GM19099 (cell line): ENCODE measurements around the gene CHMP3.

Experiments used
- POLR2A ChIP-seq: IDR thresholded peaks from 3 replicates; pipeline ENCODE4 v1.6.1; 2011; ENCODE audit warnings: low read depth; ENCODE audit not compliant: insufficient read length; ENCODE audit errors: extremely low read depth

CHMP3 gene

DNA sequence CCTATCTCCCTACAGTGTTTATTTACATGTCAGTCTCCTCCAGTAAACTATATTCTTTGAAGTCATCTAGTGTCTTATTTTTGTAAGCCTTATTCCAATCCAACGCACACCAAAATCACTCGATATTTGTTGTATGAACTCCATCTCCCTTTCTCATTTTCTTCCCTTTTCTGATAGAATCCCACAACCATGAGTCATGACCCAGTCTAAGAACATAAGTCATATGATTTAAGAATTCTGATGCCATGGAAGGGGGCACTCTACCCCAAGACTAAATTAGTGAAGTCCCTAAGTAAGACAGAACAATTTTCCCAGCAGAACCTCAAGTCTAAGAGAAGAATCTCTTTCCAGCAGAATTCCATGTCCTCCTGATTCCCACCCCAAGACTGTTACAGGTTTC, 5.4 kb downstream of the CHMP3 start:
- no peak for TF ChIP-seq POLR2A

DNA sequence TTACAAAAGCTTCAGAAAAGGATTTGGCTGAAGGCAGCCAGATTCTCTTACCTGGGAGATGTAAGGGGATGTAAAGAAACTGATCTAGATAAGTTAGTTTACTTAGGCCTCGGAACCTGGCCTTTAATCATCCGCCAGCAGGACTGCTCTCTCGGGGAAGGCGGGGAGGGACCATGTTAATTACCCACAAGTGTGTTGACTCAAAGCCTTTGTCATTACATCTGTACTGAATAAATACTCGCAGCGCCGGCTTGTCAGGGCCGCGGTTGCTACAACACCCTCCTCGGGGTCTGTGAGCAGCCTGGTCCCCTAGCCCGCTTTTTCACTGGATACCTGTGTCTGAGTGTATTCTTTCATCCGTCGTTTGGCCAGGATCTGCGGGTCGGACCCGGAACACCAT, 6.7 kb downstream of the CHMP3 start:
- TF ChIP-seq POLR2A = no peak

- no peak for TF ChIP-seq POLR2A
Observed at GRCh38 chr2:86552889-86553288, 10.4 kb downstream of the CHMP3 start.

GRCh38 chr2:86543793-86544192, 19.4 kb downstream of the CHMP3 start:
- TF ChIP-seq POLR2A = no peak

- TF ChIP-seq POLR2A = no peak
Observed at GRCh38 chr2:86543335-86543734, 19.9 kb downstream of the CHMP3 start.

GRCh38 chr2:86542814-86543213, 20.4 kb downstream of the CHMP3 start:
- no peak for TF ChIP-seq POLR2A

GRCh38 chr2:86541334-86541733, 21.9 kb downstream of the CHMP3 start:
- no peak for TF ChIP-seq POLR2A

DNA sequence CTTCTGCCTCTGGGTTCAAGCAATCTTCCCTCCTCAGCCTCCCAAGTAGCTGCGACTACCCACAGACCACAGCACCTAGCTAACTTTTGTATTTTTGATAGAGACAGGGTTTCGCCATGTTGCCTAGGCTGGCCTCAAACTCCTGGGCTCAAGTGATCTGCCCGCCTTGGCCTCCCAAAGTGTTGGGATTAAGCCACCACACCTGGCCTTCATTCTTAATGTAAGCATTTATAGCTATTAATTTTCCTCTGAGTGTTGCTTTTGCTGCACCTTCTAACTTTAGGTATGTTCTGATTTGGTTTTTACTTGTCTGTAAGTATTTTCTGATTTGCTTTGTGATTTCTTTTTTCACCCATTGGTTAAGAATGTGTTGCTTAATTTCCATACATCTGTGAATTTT, 29.7 kb downstream of the CHMP3 start:
- no peak for TF ChIP-seq POLR2A

GRCh38 chr2:86525421-86526340, 37.6 kb downstream of the CHMP3 start:
- no peak for TF ChIP-seq POLR2A

GRCh38 chr2:86523491-86523890, 39.8 kb downstream of the CHMP3 start:
- no peak for TF ChIP-seq POLR2A

DNA sequence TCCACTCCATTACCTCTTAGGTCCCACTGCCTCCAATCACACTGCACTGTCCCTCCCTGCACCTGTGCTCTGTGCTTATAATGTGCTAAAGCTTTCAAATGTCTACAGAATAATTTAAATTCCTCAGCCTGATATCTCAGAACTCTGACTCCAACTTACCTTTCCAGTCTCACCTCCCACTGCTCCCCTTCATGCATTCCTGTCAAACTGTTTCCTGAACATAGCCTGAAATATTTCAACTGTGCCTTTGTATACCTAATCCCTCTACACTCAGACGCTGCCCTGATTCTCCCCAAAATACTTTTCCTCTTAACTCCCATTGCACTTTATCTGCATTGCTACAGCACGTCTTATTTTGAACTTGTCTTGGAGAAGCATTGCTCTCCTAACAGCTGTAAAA, 40.5 kb downstream of the CHMP3 start:
- TF ChIP-seq POLR2A = no peak

- TF ChIP-seq POLR2A = no peak
Observed at GRCh38 chr2:86521922-86522321, 41.3 kb downstream of the CHMP3 start.

DNA sequence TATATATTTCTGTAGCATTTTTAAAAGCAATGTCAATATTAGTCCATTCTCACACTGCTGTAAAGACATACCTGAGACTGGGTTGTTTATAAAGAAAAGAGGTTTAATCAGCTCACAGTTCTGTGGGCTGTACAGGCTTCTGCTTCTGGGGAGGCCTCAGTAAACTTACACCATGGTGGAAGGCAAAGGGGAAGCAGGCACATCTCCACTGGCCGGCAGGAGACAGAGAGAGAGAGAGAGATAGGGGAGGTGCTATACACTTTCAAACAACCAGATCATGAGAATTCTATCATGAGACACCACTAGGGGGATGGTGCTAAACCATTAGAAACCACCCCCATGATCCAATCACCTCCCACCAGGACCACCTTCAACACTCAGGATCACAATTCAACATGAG, 43.1 kb downstream of the CHMP3 start:
- no peak for TF ChIP-seq POLR2A

DNA sequence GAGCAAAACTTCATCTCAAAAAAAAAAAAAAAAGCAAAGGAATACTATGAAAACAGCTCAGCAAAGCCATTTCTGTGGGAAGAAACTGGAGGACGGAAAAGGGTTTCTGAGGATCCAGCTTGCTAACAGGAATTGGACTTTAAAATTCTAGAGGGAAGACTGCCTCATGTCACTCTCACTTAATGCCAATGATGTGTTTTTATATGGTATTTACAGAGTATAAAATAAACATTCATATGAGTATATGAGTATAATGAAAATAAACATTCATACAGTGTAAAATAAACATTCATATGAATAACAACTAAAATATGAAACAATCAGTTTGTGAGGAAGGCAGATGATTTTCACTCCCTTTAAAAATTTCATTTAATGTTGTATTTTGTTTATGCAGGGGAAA, 43.9 kb downstream of the CHMP3 start:
- no peak for TF ChIP-seq POLR2A

- no peak for TF ChIP-seq POLR2A
Observed at GRCh38 chr2:86518481-86518880, 44.8 kb downstream of the CHMP3 start.

DNA sequence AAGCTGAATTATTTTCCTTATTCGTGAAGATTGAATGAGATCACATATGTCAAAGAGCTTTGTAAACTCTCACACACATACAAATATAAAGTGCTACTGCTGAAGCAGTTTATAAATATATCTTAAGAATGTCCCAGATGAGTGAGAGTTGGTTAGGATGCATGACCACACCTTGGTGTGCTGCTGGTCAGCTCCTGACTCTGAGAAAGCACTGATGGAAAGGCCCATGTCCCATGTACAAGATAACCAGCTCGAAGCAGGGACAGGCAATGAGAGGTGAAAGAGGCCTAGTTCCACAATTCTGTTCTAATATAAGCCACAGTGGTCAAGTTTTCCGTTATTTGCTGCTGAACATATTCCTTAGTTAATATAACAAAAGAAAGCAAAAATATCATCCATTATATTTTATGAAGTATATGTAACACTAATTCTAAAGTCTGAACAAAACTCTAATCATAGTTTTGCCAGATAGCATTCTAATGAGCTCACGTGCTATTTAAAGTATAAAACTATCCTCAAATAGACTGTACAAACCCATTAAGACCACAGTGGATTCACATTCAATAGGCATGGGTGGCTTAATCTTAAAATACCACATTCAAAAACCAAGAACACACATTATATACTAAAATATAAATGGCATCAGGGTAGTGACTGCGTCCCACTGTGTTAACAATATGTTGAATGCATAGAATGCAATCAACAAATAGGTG, 49.1 kb downstream of the CHMP3 start:
- no peak for TF ChIP-seq POLR2A
